HG02588 (cell line): Measurements from ENCODE around the gene RASEF.
A peak's percentile ranks its signal among the peaks of the same experiment; 100 is the strongest.
"Not testable (repeated sequence)": the region's sequence is repeated elsewhere in the genome, so short reads cannot be mapped to it uniquely, and the experiment has no call there.

Experiments
- ATAC-seq: cut with Tn5 transposase; IDR thresholded peaks from one replicate; pipeline ENCODE4 v1.9.1; 2021; ENCODE audit warnings: mild to moderate bottlenecking, moderate library complexity; ENCODE audit not compliant: unreplicated experiment

RASEF gene

GRCh38 chr9:82987370-82988189 lies 75.4 kb downstream of the RASEF start:
- no peak for ATAC-seq

- ATAC-seq = no peak
Observed at GRCh38 chr9:82981552-82981951, 81.4 kb downstream of the RASEF start.

- ATAC-seq = no peak
Observed at GRCh38 chr9:82975176-82975575, 87.8 kb downstream of the RASEF start.

GRCh38 chr9:82972446-82972845 lies 90.5 kb downstream of the RASEF start:
- no peak for ATAC-seq

- ATAC-seq = no peak
Observed at GRCh38 chr9:82970359-82970758, 92.6 kb downstream of the RASEF start.

- no peak for ATAC-seq
Observed at GRCh38 chr9:82969291-82969690, 93.7 kb downstream of the RASEF start.

- ATAC-seq = no peak
Observed at GRCh38 chr9:82968816-82969215, 94.1 kb downstream of the RASEF start.

- no peak for ATAC-seq
Observed at GRCh38 chr9:82968388-82968787, 94.6 kb downstream of the RASEF start.

- ATAC-seq = peak; percentile 79
Observed at GRCh38 chr9:82961504-82962125, 101.3 kb downstream of the RASEF start.

- no peak for ATAC-seq
Observed at GRCh38 chr9:82957529-82958379, 105.2 kb downstream of the RASEF start.

- no peak for ATAC-seq
Observed at GRCh38 chr9:82949203-82949602, 113.7 kb downstream of the RASEF start.

- ATAC-seq = no peak
Observed at GRCh38 chr9:82940376-82940775, 122.6 kb downstream of the RASEF start.

GRCh38 chr9:82939451-82939850 lies 123.5 kb downstream of the RASEF start:
- no peak for ATAC-seq

- ATAC-seq = no peak
Observed at GRCh38 chr9:82938426-82939218, 124.3 kb downstream of the RASEF start.

- not testable (repeated sequence) for ATAC-seq
Observed at GRCh38 chr9:82936561-82936960, 126.4 kb downstream of the RASEF start.

GRCh38 chr9:82934949-82935348 lies 128.0 kb downstream of the RASEF start:
- ATAC-seq = no peak

GRCh38 chr9:82934025-82934424 lies 128.9 kb downstream of the RASEF start:
- not testable (repeated sequence) for ATAC-seq

GRCh38 chr9:82930116-82930515 lies 132.8 kb downstream of the RASEF start:
- no peak for ATAC-seq
